CMK (cell line): ENCODE results near the gene CNTN4.

Experiments used
- DNase-seq: peaks from one replicate; pipeline ENCODE4 v3.0.0-alpha.2; 2010; ENCODE audit warnings: low read depth

Gene CNTN4

GRCh38 chr3:3064297-3064696 lies 965.6 kb downstream of the CNTN4 start:
- no peak for DNase-seq

GRCh38 chr3:3065876-3066275 lies 967.2 kb downstream of the CNTN4 start:
- no peak for DNase-seq

- no peak for DNase-seq
Observed at GRCh38 chr3:3066378-3066777, 967.7 kb downstream of the CNTN4 start.

- DNase-seq: no peak
Observed at GRCh38 chr3:3066910-3067309, 968.2 kb downstream of the CNTN4 start.

- no peak for DNase-seq
Observed at GRCh38 chr3:3068358-3068881, 969.8 kb downstream of the CNTN4 start.

GRCh38 chr3:3069723-3070122 lies 971.1 kb downstream of the CNTN4 start:
- no peak for DNase-seq

GRCh38 chr3:3071136-3071535 lies 972.5 kb downstream of the CNTN4 start:
- no peak for DNase-seq

- no peak for DNase-seq
Observed at GRCh38 chr3:3074551-3075257, 976.0 kb downstream of the CNTN4 start.

- no peak for DNase-seq
Observed at GRCh38 chr3:3080309-3080708, 981.6 kb downstream of the CNTN4 start.

GRCh38 chr3:3081381-3082233 lies 982.9 kb downstream of the CNTN4 start:
- DNase-seq: no peak

GRCh38 chr3:3082234-3082924 lies 983.7 kb downstream of the CNTN4 start:
- no peak for DNase-seq

- no peak for DNase-seq
Observed at GRCh38 chr3:3084890-3085289, 986.2 kb downstream of the CNTN4 start.

GRCh38 chr3:3085782-3086181 lies 987.1 kb downstream of the CNTN4 start:
- no peak for DNase-seq

- no peak for DNase-seq
Observed at GRCh38 chr3:3086239-3086638, 987.6 kb downstream of the CNTN4 start.

GRCh38 chr3:3087279-3087678 lies 988.6 kb downstream of the CNTN4 start:
- DNase-seq: no peak

GRCh38 chr3:3087716-3088465 lies 989.2 kb downstream of the CNTN4 start:
- DNase-seq: no peak

- no peak for DNase-seq
Observed at GRCh38 chr3:3089017-3089416, 990.4 kb downstream of the CNTN4 start.

GRCh38 chr3:3097958-3098357 lies 999.3 kb downstream of the CNTN4 start:
- DNase-seq: no peak

GRCh38 chr3:3101660-3102458 lies 1003.2 kb downstream of the CNTN4 start:
- no peak for DNase-seq

- no peak for DNase-seq
Observed at GRCh38 chr3:3102751-3103150, 1004.1 kb downstream of the CNTN4 start.

- DNase-seq: no peak
Observed at GRCh38 chr3:3105246-3105645, 1006.6 kb downstream of the CNTN4 start.
